ENCODE data around the gene PRKCZ.

DNA sequence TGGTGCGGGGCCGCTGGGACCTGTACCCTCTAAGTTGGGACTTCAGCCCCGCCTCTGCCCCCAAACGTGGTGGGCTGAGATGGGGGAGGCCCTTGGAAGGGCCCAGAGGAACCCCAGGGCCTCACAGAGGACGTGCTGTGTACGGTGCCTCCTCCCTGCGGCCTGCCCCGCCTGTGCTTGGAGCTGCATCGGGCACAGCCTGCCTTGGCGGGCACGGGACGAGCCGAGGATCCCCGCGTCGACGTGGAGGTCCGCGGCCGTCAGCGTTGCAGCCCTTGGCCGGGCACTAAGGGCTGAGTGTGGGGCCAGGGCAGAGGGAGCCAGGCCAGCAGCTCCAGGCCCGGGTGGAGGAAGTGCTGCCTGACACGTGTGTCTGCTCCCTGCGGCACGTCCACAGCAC is 43.4 kb downstream of the PRKCZ start:
- TF ChIP-seq EZH2 (IDR thresholded peaks at IDR 0.05; ENCODE audit: insufficient read depth, poor library complexity, severe bottlenecking) (no peak), EZH2phosphoT487 (IDR thresholded peaks at IDR 0.05; ENCODE audit: insufficient read depth, low read depth) (no peak)

Measured in GM23248 (cell line).